NCI-H187 (cell line): ENCODE results near the gene SPSB4.
A peak's percentile ranks its signal among the peaks of the same experiment; 100 is the strongest.
"Not testable (repeated sequence)": the region's sequence is repeated elsewhere in the genome, so short reads cannot be mapped to it uniquely, and the experiment has no call there.

Experiments
- DNase-seq, 2 experiments: peaks; one replicate each; lab custom pipeline; 2025; lab: John Stamatoyannopoulos, UW

The SPSB4 gene

GRCh38 chr3:141050576-141051442 lies at the start of gene SPSB4:
Gene SPSB4, plus strand, starts transcription at chr3:141051347. Its CDS starts 14,758 bp downstream, at chr3:141066105.
- DNase-seq: peak; percentile 18 to 35

GRCh38 chr3:141006344-141006743 lies 44.8 kb upstream of the SPSB4 start:
- no peak for DNase-seq

DNA sequence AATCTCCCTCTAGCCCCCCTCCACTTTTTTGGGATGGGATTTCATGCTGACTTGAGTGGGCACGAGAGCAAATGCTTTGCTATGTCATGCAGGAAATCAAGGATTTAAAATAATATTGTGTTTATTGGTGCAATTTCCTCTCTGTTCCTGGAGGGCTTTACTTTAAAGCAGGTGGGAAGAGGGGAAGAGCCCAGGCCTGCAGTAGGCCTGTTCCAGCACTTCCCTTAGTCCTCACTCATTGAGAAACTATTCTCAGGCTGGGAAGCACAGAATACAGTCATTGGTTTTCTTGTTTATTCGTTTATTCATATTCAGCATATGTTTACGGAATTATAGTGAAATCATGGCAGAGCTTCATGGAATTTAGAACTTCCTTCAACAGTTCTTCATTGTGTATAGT lies 41.7 kb upstream of the SPSB4 start:
- no peak for DNase-seq

GRCh38 chr3:141011232-141011996 lies 39.7 kb upstream of the SPSB4 start:
- peak in 1 of 2 experiments; percentile 26 for DNase-seq

DNA sequence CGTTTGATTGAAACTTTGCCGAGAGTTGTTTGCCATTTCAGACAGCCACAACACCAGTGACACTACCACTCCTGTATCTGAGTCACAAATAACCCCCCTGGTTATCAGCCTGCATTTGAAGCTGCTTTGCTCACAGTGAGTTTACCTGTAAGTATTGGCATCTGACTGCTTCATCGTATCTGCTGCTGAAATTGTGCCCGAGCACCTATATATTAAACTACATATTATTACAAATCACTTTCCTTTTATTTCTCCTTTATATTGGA lies 39.2 kb upstream of the SPSB4 start:
- DNase-seq: no peak

DNA sequence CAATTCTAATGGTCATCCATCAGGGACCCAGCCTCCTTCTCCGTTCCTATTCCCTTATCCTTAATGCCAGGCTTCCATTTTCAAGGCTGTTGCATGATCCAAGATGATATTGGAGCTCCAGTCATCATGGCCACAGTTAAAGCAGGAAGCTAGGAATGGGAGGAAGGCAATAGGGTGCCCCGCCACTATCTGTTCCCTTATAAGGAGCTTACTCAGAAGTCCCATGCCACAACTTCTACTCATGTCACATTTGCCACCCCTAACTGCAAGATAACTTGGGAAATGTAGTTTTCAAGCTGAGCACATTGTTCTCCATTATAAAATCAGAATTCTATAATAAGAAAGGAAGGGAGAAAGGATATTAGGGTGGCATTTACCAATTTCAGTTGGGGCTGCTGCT lies 38.6 kb upstream of the SPSB4 start:
- DNase-seq: no peak

GRCh38 chr3:141015481-141015880 lies 35.7 kb upstream of the SPSB4 start:
- DNase-seq: no peak

- not testable (repeated sequence) for DNase-seq
Measured at GRCh38 chr3:141017366-141018322, 33.5 kb upstream of the SPSB4 start.

GRCh38 chr3:141019244-141019643 lies 31.9 kb upstream of the SPSB4 start:
- DNase-seq: no peak

- no peak for DNase-seq
Measured at GRCh38 chr3:141020143-141020830, 30.9 kb upstream of the SPSB4 start.

GRCh38 chr3:141021261-141021660 lies 29.9 kb upstream of the SPSB4 start:
- DNase-seq: no peak

- DNase-seq: no peak
Measured at GRCh38 chr3:141030296-141030695, 20.9 kb upstream of the SPSB4 start.

- no peak for DNase-seq
Measured at GRCh38 chr3:141039589-141039988, 11.6 kb upstream of the SPSB4 start.

DNA sequence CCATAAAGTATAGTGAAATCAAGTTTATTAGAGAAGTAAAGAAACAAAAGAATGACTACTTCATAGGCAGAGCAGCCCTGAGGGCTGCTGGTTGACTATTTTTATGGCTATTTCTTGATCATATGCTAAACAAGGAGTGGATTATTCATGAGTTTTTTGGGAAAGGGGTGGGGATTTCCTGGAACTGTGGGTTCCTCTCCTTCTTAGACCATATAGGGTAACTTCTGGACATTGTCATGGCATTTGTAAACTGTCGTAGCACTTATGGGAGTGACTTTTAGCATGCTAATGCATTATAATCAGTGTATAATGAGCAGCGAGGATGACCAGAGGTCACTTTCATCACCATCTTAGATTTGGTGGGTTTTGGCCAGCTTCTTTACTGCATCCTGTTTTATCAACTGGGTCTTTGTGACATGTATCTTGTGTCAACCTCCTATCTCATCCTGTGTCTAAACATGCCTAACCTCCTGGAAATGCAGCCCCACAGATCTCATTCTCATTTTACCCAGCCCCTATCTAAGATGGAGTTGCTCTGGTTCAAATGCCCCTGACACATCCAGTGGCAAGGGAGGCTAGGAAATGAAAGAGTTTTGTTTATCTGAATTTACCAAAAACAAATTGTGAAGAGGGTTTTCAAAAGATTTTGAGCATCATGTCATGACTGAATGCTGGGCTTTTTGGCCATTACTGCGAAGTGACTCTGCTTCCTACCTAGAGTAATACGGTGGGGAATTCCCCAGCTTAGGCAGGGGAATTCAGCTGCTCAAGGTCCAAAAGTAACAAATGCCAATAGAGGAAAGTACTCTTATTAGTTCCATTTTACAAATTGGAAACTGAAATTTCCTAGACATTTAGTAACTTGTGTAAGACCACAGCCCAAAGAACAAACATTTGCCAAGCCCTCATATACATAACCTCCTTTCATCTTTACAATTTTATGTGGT lies 6.2 kb upstream of the SPSB4 start:
- no peak for DNase-seq

GRCh38 chr3:141045849-141046248 lies 5.3 kb upstream of the SPSB4 start:
- no peak for DNase-seq

GRCh38 chr3:141047168-141047567 lies 4.0 kb upstream of the SPSB4 start:
- no peak for DNase-seq

DNA sequence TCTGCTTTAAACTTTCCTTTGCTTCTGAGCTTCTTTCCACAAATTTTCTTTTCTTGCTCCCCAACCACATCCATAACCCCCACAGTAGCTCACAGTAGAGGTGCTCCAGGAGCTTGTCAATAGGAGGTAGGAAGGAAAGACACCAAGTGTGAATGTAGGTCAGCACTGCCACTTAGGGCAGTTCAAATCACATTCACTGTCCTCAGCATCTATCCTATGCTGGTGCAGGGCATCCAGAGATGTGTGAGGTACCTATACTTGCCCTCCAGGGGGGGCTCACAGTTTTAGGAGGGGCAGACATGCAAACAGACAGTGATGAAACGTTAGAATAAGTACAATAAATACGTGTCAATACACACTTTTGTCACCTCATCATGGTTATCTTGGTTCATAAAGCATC lies 1.5 kb upstream of the SPSB4 start:
- DNase-seq: no peak

DNA sequence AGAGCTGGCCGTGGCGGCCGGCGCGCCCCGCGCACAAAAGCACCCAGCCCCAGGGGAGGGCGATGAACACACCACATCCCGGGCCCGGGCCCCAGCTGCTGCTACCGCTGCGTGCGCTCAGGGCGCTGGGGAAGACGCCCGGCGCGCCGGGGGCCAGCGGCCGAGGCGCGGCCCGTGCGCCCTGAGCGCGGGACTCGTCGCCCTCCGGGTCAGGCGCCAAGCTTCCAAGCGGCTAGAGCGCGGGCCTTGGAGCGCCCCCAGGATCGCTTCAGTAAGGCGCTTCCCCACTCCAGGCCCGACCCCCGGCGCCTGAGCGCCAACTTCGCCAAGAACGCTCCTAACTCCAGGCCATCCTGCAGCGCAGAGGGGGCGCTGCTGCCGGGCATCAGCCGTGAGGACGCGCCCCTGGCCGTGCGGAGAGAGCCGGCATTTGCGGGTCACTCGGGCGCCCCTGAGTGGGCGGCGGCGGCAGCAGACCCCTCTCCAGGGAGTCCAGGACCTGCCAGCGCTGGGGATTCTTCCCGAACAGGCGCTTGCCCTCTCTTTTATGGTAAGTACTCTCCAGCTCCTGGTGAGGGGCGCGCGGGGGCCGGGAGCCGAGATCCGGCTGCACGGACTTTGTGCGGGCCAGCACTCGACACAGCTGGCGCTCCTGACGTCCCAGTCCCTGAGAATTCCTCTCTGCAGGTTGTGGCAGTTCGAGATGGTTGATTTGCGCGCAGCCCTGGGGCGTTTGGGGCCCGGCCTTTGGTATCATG lies 475 bp downstream of the SPSB4 start:
- DNase-seq: no peak

DNA sequence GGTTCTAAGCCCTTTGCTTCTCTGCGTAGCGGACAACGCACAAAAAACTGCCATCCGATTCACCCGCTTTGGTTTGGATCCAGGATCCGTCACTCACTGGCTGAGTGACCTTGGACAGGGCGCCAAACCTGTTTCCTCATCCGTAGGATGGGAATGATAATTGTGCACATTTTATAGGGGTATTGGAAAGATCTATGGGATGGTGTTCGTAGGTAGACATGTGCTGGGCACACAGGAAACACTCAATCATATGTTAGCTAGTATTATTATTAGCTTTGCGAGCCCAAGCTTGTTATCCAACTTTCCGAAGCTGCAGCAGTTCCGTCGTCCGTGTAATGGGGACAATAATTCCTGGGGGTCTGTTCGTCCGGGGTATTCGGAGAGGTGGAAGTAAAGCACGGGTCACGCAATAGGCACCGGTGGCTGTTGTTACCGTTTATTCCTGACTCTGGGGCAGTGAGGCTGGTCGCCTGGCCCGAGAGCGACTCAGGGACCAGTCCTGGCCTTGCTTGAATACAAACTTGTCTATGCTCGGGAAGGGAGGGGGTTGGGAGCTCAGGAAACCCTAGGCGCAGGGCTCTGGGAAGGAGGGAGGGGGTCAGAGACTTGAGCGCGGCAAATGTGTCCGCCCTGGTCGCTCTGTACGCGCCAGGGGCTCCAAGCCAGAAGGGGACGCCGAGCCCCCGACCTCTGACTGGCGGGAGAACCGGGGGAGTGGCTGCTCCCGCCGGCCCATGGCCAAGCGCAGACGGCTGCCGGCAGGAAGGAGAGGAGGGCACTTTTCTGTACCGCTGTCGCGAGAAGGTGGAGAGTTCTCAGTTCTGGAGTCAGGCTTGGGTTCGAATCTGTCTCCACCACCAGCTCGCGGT lies 1.3 kb downstream of the SPSB4 start:
- no peak for DNase-seq
